Heart left ventricle (tissue), 13 donors: ENCODE results near the gene KCNJ6.

Source experiments
- POLR2A ChIP-seq, 2 donors: fragments of 450-650 bp; IDR thresholded peaks; one replicate each; pipeline ENCODE4 v1.6.1; 2017; ENCODE audit warnings: antibody characterized with exemption in 2 of 2, mild to moderate bottlenecking in 2 of 2, moderate library complexity in 2 of 2
- TF ChIP-seq, protein P1 (sequence below), 12 donors: fragments of 200-600 bp; sonication (generic) in 4 of 12; IDR thresholded peaks; one replicate each; pipeline versions ENCODE4 v1.5.0 to v1.8.0; 2018 to 2022; ENCODE audit warnings: antibody characterized with exemption in 12 of 12, mild to moderate bottlenecking in 5 of 12
- donor health status: ischemic (EF 13 %, LVEDD 7.1; RV severe dilation, severe dysfunction).
- donor health status: DM: no; HTN: yes; CAD: no.
- donor health status: DM: no; HTN: no; CAD: no.
- donor health status: ischemic (EF 25% LVEDD 6.9; RV normal size, moderate dysfunction).
- donor health status: ischemic (EF 25% LVEDD 5.7; RV mildly dilated, moderate dysfunction).
- donor health status: ischemic (EF 35%, LVEDD 5.7; RV mildly dilated, moderate dysfunction).
- donor health status: nonischemic (EF 11% LVEDD 7.7; RV severe dilation, severe dysfunction).
- donor health status: DM: yes; HTN: yes; CAD: no.
- donor health status: PGD.
- donor health status: ischemic (EF 29% LVEDD 5.4; RV normal size, mild dysfunction).
- donor health status: nonischemic (EF 23%, LVEDD 6.1; RV moderate dilation, normal function).

GRCh38 chr21:37876561-37876960 is 39.7 kb downstream of the KCNJ6 start:
- TF ChIP-seq POLR2A (IDR thresholded peaks at IDR 0.05), result no peak
- TF ChIP-seq, protein P1, sequence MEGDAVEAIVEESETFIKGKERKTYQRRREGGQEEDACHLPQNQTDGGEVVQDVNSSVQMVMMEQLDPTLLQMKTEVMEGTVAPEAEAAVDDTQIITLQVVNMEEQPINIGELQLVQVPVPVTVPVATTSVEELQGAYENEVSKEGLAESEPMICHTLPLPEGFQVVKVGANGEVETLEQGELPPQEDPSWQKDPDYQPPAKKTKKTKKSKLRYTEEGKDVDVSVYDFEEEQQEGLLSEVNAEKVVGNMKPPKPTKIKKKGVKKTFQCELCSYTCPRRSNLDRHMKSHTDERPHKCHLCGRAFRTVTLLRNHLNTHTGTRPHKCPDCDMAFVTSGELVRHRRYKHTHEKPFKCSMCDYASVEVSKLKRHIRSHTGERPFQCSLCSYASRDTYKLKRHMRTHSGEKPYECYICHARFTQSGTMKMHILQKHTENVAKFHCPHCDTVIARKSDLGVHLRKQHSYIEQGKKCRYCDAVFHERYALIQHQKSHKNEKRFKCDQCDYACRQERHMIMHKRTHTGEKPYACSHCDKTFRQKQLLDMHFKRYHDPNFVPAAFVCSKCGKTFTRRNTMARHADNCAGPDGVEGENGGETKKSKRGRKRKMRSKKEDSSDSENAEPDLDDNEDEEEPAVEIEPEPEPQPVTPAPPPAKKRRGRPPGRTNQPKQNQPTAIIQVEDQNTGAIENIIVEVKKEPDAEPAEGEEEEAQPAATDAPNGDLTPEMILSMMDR (IDR thresholded peaks at IDR 0.05), result no peak
